DND-41 (cell line): Measurements from ENCODE around the gene SPRR2A.

Source experiments
- CTCF ChIP-seq: IDR thresholded peaks from 2 replicates; pipeline ENCODE4 v1.5.1; 2012; ENCODE audit warnings: borderline replicate concordance, low read length, moderate library complexity, mild to moderate bottlenecking; ENCODE audit not compliant: poor library complexity, severe bottlenecking; ENCODE audit errors: extremely low read depth
- EZH2 ChIP-seq: IDR thresholded peaks from 3 replicates; pipeline ENCODE4 v1.6.1; 2012; ENCODE audit warnings: borderline replicate concordance, low read depth, mild to moderate bottlenecking, moderate library complexity, low read length, inconsistent platforms; ENCODE audit not compliant: severe bottlenecking

GRCh38 chr1:153024413-153024812, 32.9 kb downstream of the SPRR2A start:
- TF ChIP-seq CTCF (no peak), EZH2 (no peak)
